HG02938 (cell line): Measurements from ENCODE around the gene C5orf47.

Source experiments
- ATAC-seq: cut with Tn5 transposase; IDR thresholded peaks from one replicate; pipeline ENCODE4 v1.9.1; 2021; ENCODE audit warnings: mild to moderate bottlenecking, moderate library complexity; ENCODE audit not compliant: unreplicated experiment

Gene C5orf47, protein sequence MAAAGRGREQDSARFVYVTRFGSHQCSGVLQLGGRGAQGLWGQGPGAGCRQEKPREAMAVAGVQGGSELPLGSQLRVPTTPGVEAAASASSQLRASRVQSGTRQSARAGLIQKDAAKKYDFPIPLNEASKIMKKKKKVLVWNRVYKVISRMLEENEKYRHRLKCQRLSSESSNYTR

DNA sequence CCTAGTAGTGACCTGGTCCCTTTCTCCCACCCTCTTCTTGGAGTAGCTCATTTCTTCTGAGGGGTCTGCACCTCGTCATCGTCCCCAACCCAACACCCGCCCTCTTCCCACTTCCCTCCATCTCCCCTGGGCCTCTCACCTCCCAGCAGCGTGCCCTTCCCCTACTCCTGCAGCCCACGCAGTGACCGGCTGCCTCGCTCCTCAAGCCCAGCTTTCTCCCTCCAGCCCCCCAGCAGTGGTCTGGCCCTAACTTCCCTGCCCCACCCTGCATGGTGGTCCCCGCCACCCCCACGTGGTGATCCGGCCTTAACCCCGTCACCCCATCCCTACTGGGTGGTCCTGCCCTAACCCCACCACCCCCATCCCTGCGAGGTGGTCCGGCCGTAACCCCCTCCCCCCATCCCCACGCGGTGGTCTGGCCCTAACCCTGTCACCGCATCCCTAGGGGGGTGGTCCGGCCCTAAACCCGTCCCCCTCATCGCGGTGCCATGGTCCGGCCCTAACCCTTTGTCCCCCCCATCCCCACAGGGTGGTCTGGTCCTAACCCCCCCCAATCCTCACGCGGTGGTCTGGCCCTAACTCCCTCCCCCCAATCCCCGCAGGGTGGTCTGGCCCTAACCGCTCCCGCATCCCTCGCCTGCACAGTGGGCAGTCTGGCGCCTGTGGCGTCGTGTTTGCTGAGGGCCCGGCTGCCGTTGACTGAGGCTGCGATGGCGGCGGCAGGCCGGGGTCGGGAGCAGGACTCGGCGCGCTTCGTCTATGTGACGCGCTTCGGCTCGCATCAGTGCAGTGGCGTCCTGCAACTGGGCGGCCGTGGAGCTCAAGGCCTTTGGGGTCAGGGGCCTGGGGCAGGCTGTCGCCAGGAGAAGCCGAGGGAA is at the start of gene C5orf47:
TSS of gene C5orf47 (plus strand) at position 617 of the 878 bp plus-strand sequence. CDS start at position 711, 94 bp downstream.
- ATAC-seq, result no peak

DNA sequence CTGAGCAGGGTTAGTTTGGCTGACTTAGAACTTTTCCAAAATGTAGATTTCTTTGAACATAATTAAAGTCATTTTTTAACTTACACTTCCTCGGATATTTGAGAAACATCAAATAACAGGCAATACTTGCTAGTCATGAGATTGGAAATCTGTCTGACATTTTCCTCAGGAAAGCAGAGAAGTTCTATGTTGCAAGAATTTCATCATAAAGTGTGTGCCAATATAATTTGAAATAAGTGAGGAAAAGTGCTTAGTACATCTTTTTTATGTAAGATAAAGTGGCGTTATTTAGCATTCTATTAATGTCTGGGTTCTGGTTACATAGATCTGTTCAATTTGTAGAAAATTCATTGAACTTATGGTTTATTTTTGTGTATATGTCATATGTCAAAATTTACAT is 48.7 kb upstream of the C5orf47 start:
- ATAC-seq, result no peak

- no peak for ATAC-seq
Measured at GRCh38 chr5:173941102-173941501, 47.9 kb upstream of the C5orf47 start.

DNA sequence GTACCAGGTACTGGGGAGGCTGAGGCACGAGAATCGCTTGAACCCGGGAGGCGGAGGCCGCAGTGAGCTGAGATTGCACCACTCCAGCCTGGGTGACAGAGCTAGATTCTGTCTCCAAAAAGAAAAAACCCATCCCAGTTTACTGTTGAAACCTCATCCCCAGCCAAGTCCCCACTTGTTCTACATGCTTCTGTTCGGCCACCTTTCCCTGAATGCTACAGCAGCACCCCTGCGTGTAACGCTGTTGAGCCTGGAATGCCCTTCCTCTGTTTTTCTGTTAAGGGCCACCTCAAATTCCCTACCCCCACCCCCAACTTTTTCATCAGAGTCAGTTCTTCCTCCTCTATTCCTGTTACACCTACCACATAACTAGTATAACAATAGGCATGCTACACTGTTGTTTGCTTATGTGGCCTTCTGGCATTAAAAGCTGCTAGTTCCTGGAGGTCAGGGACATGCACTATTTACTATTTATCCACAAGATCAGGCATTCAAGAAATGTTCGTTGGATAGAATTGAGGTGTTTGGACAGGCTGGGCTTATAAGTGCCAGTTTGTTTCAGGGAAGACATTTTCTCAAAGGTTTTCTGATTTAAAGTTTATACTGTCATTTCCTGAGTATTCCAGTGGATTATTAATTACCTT is 47.1 kb upstream of the C5orf47 start:
- no peak for ATAC-seq

DNA sequence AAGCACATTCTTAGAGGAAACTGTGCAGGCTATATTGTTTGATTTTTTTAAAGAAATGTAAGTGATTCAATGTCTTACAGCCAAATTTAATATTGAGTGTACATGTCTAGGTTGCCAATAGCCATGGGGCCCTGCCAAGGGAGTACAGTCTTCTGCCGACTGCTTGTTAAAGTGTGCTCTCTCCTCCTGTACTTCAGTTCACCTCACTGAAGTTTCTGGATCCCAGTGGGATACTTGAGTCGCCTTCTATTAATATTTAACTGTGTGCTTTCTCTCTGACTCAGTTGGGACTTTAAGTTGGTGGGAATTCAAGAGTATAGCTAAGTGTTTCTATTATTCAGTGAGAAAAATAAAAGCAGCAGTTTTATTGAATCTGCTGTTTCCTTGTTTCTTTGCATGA is 44.5 kb upstream of the C5orf47 start:
- no peak for ATAC-seq

DNA sequence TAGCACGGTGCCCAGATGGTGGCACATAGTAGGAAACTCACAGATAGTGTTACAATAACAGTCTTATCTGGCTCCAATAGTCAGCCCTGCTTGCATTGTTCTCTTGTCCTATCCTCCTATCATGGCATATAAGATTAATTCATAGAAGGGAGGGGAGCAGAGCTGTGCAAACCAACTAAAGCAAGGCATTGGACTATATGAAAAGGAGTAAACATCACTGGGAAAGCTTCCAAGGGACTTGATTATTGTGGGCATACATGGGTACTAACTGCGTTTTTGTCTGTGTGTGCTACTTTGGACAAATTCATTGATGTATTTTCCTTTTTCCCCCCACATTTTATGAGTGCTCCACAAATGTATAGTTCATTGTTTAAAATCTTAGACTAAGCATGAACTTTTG is 43.8 kb upstream of the C5orf47 start:
- ATAC-seq, result no peak

- ATAC-seq, result no peak
Measured at GRCh38 chr5:173946323-173946722, 42.6 kb upstream of the C5orf47 start.

DNA sequence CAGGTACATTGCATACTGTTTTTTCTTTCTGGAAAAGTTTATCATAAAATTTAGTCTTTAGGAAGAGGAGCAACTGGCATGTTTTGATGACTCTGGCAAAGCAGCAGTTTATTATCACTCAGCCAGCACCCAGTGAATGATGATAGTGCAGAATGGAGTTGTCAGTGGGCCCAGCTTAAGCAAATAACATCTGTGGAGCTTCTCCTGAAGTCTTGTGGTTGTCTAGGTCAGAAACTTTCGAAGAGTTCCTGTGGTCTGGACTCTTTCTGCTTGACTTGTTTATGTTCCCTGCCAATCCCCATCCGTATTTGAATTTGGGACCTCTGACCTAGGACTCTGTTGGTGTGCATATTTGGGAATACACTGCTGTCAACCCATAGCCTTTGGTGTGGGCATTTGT is 38.1 kb upstream of the C5orf47 start:
- no peak for ATAC-seq

DNA sequence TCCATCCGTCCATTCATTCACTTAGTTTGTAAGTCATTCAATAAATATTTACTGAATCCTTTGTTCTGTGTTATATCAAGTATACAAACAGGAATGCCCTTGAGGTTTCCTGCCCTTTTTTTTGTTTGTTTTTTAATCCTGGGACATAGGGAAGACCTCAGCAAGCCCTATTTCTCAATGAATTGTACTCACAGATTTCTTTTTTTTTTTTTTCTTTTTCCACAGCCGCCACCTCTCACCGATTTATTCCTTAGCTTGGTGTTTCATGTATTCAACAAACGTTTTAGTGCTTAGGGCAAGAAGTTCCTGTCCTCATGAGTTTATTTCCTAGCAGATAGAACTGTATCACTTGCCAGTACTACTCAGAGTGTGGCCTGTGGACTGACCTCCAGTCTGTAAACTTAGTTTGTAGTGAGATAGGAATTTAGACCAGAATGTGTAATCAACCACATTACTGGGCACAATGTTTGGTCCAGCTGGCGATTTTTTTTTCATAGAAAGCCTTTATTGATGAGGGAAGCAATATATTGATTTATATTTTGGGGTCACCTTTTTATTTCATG is 35.4 kb upstream of the C5orf47 start:
- ATAC-seq, result no peak

DNA sequence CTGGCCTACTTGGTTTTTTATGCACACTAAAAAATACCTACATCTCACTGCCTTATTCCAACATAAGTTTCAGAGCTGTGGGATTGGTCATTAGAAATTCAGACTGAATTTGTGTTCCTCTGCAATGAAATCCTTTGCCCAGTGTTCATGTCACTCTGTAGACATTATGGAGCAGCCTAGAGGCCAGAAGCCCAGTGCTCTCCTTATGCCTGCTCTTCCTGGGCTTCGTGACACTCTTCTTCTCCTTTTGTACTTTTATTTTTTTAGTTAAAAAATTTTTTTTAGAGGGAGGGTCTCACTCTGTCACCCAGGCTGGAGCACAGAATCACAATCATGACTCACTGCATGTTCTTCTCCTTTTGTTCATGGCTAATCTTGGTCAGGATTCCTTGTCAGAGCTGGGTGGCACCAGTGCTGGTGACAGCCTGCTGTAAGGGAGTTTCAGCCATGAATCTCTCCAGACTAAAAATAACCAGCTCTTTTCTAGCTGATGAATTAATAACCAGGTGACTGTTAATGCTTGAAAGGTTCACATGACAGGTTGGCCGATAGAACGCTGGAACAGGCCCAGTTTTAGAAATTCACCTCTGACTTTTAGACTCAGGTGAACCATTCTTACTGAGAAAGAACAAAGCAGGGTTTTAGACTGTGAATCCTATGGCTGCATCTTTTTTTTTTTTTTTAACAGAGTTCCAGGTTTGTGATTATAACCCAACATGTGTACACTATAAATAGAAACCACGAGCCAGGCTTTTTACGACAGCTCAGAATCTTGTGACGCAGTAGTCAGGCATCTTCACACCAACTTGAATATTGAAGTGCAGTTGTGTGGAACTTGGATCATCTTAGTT is 34.1 kb upstream of the C5orf47 start:
- no peak for ATAC-seq

DNA sequence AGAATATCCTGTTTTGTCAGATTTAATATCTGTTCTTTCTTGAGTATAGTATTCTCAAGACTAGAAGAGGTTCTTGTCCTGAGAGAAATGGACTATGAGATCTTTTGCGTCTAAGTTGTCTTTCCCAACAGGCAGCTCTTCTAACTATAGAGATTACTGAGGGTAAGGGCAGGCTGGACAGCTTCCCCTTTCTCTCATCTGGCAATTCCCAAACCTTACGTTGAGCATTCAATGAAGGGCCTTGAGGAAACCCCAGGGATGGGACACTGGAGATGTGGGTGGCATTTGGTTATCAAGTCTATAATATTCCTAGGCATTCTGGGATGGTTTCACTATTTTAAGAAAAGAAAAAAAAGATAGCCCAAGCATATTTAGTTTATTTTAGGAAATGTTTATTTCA is 28.0 kb upstream of the C5orf47 start:
- ATAC-seq, result no peak

DNA sequence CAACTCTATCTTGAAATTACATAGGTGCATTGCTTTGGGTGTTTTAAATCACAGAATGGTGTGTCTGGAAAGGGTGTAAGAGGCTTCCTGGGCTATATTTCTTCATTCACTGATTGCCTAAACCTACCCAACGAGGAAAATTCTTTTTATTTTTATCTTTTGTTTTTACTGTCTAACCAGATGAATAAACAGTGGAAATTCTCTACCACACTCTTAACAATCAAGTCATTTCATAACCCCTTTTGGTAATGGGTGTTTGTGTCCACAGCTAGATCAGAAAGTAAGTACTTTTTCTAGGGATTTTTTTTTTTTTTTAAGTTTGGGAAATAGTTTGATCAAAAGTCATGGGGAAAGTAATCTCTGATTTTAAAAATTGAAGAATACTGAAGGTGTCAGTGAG is 27.6 kb upstream of the C5orf47 start:
- no peak for ATAC-seq

GRCh38 chr5:173962436-173962972 is 26.5 kb upstream of the C5orf47 start:
- no peak for ATAC-seq

GRCh38 chr5:173963182-173963838 is 25.7 kb upstream of the C5orf47 start:
- no peak for ATAC-seq

DNA sequence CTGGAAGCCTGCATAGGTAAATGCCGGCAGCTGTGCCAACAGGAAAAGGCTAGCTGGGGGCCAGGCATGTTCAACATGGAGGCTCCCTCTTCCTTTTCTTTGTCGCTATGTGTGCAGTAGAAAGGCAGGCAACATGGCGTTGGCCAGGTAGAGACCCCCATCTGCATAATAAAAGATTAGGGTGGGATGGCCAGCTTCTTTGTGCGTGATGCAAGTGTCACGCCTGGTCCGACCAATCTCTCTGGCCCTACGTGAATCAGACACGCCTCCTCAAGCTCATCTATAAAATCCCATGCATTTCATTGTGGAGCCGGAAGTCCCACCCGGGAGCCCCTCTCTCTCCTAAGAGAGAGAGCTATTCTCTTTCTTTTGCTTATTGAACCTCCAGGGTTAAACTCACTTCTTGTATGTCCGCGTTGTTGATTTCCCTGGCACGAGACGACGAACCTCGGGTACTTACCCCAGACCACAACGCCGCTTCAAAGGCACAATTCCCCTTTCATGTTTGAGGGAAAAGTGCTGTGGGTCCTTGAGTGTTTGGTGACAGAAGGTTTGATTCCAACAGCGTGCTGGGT is 25.0 kb upstream of the C5orf47 start:
- no peak for ATAC-seq

DNA sequence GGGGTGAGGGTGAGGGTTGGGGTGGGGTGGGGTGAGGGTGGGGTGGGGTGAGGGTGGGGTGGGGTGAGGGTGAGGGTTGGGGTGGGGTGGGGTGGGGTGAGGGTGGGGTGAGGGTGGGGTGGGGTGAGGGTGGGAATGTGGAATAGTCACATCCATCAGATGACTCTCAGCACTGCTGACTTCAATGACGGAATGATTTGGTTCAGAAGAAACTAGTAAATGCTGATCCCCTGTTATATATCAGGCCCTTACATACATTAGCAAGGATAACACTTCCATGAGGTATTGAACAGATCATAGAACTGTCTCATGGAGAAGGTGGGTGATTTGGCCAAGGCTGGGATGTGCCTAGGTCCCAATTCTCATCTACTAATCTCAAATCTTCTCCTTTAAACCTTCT is 24.5 kb upstream of the C5orf47 start:
- no peak for ATAC-seq

GRCh38 chr5:173967241-173967640 is 21.7 kb upstream of the C5orf47 start:
- ATAC-seq, result no peak

GRCh38 chr5:173968154-173968797 is 20.7 kb upstream of the C5orf47 start:
- ATAC-seq, result no peak
